Inferior parietal cortex (tissue), 1 donor: Measurements from ENCODE around the gene ZNF14.
"Not testable (repeated sequence)": the region's sequence is repeated elsewhere in the genome, so short reads cannot be mapped to it uniquely, and the experiment has no call there.

Source experiments
- DNase-seq: peaks from one replicate; pipeline ENCODE4 v3.0.0-alpha.2; 2016; ENCODE audit errors: extremely low spot score

Gene ZNF14

GRCh38 chr19:19746286-19747213, 13.6 kb upstream of the ZNF14 start:
- no peak for DNase-seq

DNA sequence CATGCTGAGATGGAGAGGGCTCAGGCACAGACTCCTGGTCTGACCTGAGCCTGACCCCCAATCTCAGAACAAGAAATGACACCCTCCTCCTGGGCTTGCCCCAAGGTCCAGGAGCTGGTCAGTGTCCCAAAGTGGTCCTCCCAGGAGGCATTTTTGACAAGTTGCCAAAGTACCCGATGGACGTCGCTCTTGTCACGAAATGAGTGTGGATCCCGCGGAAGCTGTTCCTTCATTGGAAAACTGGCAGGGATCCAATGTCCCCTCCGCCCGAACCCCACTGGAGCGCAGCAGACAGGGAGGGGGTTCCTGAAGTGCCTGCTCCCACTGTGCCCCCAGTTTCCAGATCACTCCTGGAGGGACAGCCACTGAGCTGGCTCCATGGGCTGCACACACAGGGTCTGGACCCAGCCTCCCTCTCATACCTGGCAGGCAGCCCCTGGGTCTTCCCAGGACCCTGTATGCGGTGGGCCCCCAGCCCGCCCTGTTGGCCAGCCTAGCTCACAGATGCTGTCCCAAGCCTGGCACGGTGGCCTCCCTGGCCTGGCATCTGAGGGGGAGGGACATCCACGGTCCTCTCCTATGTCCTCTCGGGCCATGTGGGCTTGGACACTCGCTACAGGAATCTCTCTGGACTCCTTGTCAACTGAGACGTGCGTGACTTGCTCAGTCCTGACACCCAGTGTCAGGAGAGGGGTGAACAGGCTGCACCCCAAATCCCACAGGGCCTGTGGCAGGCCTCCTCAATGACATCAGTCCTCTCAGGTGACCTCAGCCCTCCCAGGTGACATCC, 12.8 kb upstream of the ZNF14 start:
- DNase-seq = no peak

DNA sequence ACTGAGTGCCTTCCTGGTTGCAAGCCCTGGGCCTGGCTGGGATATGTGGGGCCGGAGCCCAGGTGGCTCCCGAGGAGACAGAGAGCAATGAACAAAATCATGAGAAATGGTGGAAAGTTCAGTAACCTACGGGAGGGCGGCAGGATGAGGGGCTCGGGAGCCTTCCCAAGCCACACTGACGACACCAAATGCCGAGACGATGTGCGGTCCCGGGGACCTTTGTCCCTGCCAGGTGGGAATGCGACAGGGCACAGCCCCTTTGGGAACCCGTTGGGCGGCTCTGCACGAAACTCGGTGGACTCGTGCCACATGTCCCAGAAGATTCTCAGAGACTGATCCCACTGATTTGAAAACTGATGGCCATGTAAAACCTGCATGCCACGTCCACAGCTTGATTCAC, 11.7 kb upstream of the ZNF14 start:
- no peak for DNase-seq

DNA sequence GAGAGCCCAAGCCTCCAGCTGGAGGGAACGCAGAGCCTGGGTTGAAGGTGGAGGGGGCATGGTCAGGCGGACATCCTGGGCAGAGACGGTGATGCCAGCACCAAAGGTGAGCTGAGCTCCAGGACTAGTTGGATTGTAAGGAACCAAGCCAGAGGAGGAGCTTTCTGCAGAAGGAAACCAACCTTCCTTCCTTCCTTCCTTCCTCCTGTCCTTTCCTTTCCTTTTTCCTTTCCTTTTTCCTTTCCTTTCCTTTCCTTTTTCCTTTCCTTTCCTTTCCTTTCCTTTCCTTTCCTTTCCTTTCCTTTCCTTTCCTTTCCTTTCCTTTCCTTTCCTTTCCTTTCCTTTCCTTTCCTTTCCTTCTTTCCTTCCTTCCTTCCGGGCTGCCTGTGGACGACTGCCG, 11.0 kb upstream of the ZNF14 start:
- DNase-seq = not testable (repeated sequence)

- no peak for DNase-seq
Measured at GRCh38 chr19:19743176-19743575, 10.3 kb upstream of the ZNF14 start.

- DNase-seq = no peak
Measured at GRCh38 chr19:19742773-19743172, 9.9 kb upstream of the ZNF14 start.

- no peak for DNase-seq
Measured at GRCh38 chr19:19741184-19741583, 8.3 kb upstream of the ZNF14 start.

- DNase-seq = no peak
Measured at GRCh38 chr19:19740755-19741154, 7.8 kb upstream of the ZNF14 start.

- no peak for DNase-seq
Measured at GRCh38 chr19:19738564-19738963, 5.7 kb upstream of the ZNF14 start.

- DNase-seq = no peak
Measured at GRCh38 chr19:19737559-19738332, 4.8 kb upstream of the ZNF14 start.

- DNase-seq = no peak
Measured at GRCh38 chr19:19721896-19722295, 11.0 kb downstream of the ZNF14 start.

DNA sequence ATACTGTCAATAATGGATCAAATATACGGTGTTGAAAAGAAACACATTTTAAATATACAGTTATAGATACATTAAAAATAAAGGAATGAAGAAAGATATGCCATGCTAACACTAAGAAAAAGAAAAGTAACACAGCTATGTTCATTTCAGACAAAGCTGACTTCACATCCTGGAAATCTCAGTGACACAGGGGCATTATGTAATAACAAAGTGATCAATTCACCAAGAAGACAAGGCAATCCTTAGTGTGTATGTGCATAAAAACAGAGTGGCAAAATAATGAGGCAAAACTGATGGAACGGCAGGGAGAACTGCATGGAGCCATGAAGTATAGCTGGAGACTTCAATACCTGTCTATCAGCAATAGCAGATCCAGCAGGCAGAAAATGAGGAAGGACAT, 13.1 kb downstream of the ZNF14 start:
- DNase-seq = no peak

DNA sequence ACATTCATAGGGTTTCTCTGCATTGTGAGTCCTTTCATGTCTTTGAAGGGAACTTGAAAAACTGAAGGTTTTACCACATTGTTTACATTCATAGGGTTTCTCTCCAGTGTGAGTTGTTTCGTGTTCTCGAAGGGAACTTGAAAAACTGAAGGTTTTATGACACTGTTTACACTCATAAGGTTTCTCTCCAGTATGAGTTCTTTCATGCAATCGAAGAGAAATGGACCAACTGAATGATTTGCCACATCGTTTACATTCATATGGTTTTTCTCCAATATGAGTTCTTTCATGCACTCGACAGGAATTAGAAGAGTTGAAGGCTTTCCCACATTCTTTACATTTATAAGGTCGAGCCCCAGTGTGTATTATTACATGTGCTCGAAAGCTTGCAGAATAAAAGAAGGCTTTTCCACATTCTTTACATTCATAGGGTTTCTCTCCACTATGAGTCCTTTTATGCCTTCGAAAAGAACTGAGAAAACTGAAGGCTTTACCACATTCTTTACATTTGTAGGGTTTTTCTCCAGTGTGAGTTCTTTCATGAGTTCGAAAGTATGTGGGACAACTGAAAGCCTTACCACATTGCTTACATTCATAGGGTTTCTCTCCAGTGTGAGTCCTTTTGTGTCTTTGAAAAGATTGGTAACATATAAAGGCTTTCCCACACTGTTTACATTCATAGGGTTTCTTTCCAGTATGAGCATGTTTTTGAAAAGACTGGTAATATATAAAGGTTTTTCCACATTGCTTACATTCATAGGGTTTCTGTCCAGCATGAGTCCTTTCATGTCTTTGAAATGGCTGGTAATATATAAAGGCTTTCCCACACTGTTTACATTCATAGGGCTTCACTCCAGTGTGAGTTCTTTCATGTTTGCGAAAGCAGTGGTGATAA, 20.7 kb downstream of the ZNF14 start:
- DNase-seq = no peak

GRCh38 chr19:19711306-19711933, 21.5 kb downstream of the ZNF14 start:
- DNase-seq = no peak

DNA sequence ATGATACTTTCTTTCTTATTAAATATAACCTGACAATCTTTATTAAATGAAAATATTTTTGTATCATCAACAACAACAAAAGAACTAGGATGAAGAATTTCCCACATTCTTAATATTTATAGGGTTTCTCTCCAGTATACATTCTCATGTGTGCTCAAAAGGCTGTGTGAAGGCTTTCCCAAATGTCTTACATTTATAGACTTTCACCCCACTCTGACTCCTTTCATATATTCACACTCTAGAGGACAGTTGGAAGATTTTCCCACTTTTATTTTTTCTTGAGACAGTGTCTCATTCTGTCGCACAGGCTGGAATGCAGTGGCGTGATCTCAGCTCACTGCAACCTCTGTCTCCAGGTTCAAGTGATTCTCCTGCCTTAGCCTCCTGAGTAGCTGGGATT, 22.4 kb downstream of the ZNF14 start:
- DNase-seq = no peak

DNA sequence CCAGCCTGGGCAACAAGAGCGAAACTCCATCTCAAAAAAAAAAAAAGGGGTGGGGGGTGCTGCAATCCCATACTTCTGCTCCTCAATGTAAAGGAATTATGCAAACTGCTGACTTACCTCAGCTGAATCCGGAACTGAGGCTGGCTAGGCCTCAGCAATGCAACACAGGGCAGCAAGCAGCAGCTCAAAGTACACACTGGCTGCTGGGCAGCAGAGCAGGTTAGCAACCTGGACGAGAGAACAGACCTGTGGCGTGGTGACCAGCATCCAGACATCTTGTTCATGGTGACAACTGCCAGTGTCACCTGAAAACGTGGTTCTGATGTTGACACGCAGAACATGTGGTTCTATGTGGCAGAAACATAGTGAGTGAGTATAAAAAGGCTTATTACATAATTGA, 28.1 kb downstream of the ZNF14 start:
- no peak for DNase-seq

GRCh38 chr19:19700493-19700892, 32.4 kb downstream of the ZNF14 start:
- not testable (repeated sequence) for DNase-seq

DNA sequence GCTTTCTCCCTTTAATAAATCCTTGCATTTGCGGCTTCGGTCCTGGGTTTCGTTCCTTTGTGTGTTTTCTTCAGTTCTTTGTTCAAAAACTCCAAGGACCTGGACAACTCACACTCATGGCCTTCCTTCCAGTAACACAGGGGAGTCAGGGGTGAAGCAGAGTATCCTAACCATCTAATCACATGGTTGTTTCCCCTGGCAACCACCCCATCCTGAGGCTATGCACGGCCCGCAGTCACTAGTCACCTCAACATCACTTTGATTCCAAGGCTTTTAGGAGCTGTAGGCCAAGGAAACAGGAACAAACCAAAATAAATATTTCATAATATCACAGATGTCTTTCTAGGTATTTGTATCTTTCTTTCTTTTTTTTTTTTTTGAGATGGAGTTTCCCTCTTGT, 35.3 kb downstream of the ZNF14 start:
- no peak for DNase-seq

- no peak for DNase-seq
Measured at GRCh38 chr19:19696386-19696785, 36.5 kb downstream of the ZNF14 start.

GRCh38 chr19:19691683-19692082, 41.2 kb downstream of the ZNF14 start:
- no peak for DNase-seq

DNA sequence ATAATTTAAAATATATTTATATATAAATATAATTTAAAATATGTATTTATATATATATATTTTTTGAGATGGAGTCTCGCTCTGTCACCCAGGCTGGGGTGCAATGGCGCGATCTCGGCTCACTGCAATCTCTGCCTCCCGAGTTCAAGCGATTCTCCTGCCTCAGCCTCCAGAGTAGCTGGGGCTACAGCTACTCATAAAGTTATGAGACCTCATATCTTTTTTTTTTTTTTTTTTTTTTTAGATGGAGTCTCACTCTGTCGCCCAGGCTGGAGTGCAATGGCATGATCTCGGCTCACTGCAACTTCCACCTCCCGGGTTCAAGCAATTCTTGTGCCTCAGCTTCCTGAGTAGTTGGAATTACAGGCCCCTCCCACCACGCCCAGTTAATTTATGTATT, 43.9 kb downstream of the ZNF14 start:
- not testable (repeated sequence) for DNase-seq
